SK-N-SH (cell line): ENCODE measurements around the gene TXNDC5. TPM values are rescaled to one million over a fixed set of nuclear protein-coding genes. Genes with fewer than 3 reads are reported as not detected.

ENCODE experiments used
- EP300 ChIP-seq, 2 experiments: IDR thresholded peaks; 2 replicates each; pipeline versions ENCODE4 v1.4.0 to v1.6.1; 2012; ENCODE audit warnings: borderline replicate concordance in 1 of 2, low read depth in 1 of 2, low read length in 1 of 2
- EZH2phosphoT487 ChIP-seq: fragments of 200-600 bp; sonication (generic); IDR thresholded peaks from 2 replicates; pipeline ENCODE4 v1.6.1; 2017; ENCODE audit warnings: low read depth, mixed run types, mild to moderate bottlenecking, antibody characterized with exemption, moderate library complexity, borderline replicate concordance
- FOSL2 ChIP-seq: IDR thresholded peaks from 2 replicates; pipeline ENCODE4 v1.4.0; 2012; ENCODE audit warnings: low read depth, mild to moderate bottlenecking, moderate library complexity, borderline replicate concordance
- FOXJ3 ChIP-seq: sonication (generic); formaldehyde crosslinking; IDR thresholded peaks from 2 replicates; pipeline ENCODE4 v1.5.1; 2020; ENCODE audit warnings: mild to moderate bottlenecking, missing genetic modification reagents
- FOXM1 ChIP-seq: IDR thresholded peaks from 2 replicates; pipeline ENCODE4 v1.4.0; 2012; ENCODE audit warnings: low read depth, mild to moderate bottlenecking
- MEF2A ChIP-seq: IDR thresholded peaks from 2 replicates; pipeline ENCODE4 v1.4.0; 2012; ENCODE audit warnings: low read depth, borderline replicate concordance
- NFIC ChIP-seq: IDR thresholded peaks from 2 replicates; pipeline ENCODE4 v1.4.0; 2012; ENCODE audit warnings: borderline replicate concordance
- REST ChIP-seq: IDR thresholded peaks from 2 replicates; pipeline ENCODE4 v1.6.1; 2012; ENCODE audit warnings: mild to moderate bottlenecking, low read depth, low read length, moderate library complexity
- TCF12 ChIP-seq: IDR thresholded peaks from 2 replicates; pipeline ENCODE4 v1.4.0; 2012
- YY1 ChIP-seq: IDR thresholded peaks from 2 replicates; pipeline ENCODE4 v1.4.0; 2012; ENCODE audit warnings: low read depth, mild to moderate bottlenecking
- polyA plus RNA-seq, 3 experiments: library from polyadenylated mRNA; depleted of rRNA; stranded (reverse); fragments of >200 nt; gene quantifications; 2 replicates each; pipeline ENCODE4 v1.2.3, GENCODE V29; 2012
- TF ChIP-seq, protein P1 (sequence below): fragments of 150-350 bp; IDR thresholded peaks from 2 replicates; pipeline ENCODE4 v1.6.1; 2016; ENCODE audit warnings: mild to moderate bottlenecking, low read depth, low read length
- TF ChIP-seq, protein P2 (sequence below): fragments of 150-350 bp; IDR thresholded peaks from 2 replicates; pipeline ENCODE4 v1.6.1; 2017; ENCODE audit warnings: antibody characterized with exemption, low read length, low read depth, borderline replicate concordance
- TF ChIP-seq, protein P3 (sequence below): IDR thresholded peaks from 2 replicates; pipeline ENCODE4; 2012

The TXNDC5 gene
- polyA plus RNA-seq, 1 of the 3 experiments (the other 2 are of a cell fraction) = 187 TPM

- no peak for TF ChIP-seq REST
- TF ChIP-seq FOXJ3 (CRISPR knock-in tag) = no peak
- TF ChIP-seq, protein P1, sequence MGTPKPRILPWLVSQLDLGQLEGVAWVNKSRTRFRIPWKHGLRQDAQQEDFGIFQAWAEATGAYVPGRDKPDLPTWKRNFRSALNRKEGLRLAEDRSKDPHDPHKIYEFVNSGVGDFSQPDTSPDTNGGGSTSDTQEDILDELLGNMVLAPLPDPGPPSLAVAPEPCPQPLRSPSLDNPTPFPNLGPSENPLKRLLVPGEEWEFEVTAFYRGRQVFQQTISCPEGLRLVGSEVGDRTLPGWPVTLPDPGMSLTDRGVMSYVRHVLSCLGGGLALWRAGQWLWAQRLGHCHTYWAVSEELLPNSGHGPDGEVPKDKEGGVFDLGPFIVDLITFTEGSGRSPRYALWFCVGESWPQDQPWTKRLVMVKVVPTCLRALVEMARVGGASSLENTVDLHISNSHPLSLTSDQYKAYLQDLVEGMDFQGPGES = no peak
- TF ChIP-seq FOXM1 = no peak
- TF ChIP-seq EZH2phosphoT487 = no peak
- TF ChIP-seq, protein P2, sequence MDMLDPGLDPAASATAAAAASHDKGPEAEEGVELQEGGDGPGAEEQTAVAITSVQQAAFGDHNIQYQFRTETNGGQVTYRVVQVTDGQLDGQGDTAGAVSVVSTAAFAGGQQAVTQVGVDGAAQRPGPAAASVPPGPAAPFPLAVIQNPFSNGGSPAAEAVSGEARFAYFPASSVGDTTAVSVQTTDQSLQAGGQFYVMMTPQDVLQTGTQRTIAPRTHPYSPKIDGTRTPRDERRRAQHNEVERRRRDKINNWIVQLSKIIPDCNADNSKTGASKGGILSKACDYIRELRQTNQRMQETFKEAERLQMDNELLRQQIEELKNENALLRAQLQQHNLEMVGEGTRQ = no peak
- TF ChIP-seq MEF2A = no peak
- TF ChIP-seq, protein P3, sequence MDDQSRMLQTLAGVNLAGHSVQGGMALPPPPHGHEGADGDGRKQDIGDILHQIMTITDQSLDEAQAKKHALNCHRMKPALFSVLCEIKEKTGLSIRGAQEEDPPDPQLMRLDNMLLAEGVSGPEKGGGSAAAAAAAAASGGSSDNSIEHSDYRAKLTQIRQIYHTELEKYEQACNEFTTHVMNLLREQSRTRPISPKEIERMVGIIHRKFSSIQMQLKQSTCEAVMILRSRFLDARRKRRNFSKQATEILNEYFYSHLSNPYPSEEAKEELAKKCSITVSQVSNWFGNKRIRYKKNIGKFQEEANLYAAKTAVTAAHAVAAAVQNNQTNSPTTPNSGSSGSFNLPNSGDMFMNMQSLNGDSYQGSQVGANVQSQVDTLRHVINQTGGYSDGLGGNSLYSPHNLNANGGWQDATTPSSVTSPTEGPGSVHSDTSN = no peak
- TF ChIP-seq YY1 = no peak
- TF ChIP-seq TCF12 = no peak
- no peak for TF ChIP-seq NFIC
- TF ChIP-seq EP300 (IDR thresholded peaks at IDR 0.05; ENCODE audit: borderline replicate concordance in 1 of 2, low read depth in 1 of 2, low read length in 1 of 2) = no peak
- TF ChIP-seq FOSL2 = no peak
Measured at GRCh38 chr6:7895125-7895423, 15.5 kb downstream of the TXNDC5 start (continued).
